GM19372 (cell line): Measurements from ENCODE around the gene DCAF11.
A peak's percentile ranks its signal among the peaks of the same experiment; 100 is the strongest.

Source experiments
- ATAC-seq: cut with Tn5 transposase; IDR thresholded peaks from one replicate; pipeline ENCODE4 v1.9.1; 2021; ENCODE audit warnings: mild to moderate bottlenecking, low read depth, moderate library complexity; ENCODE audit not compliant: unreplicated experiment

DCAF11 gene

GRCh38 chr14:24114532-24115421, at the start of gene DCAF11, which contains the start of gene NRL:
DCAF11 (plus strand) TSS chr14:24114777; CDS start chr14:24115595, 818 bp downstream.
NRL (minus strand) TSS chr14:24114949; CDS start chr14:24082848, 32,101 bp downstream.
- peak; percentile 78 for ATAC-seq

DNA sequence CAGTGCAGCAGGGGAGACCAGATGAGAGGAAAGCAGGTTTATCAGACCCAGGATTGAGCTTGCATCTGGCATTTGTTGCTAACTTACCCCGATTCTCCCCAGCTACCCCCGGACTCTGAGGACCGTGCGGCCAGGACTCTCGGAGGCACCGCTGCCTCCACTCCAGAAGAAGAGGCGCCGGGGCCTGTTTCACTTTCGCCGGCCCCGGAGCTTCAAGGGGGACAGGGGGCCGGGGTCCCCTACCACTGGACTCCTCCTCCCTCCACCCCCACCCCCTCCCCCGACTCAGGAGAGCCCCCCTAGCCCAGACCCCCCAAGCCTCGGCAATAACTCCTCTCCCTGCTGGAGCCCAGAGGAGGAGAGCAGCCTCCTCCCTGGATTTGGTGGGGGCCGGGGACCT, 49.7 kb upstream of the DCAF11 start:
- no peak for ATAC-seq

GRCh38 chr14:24065408-24065807, 49.2 kb upstream of the DCAF11 start:
- no peak for ATAC-seq

DNA sequence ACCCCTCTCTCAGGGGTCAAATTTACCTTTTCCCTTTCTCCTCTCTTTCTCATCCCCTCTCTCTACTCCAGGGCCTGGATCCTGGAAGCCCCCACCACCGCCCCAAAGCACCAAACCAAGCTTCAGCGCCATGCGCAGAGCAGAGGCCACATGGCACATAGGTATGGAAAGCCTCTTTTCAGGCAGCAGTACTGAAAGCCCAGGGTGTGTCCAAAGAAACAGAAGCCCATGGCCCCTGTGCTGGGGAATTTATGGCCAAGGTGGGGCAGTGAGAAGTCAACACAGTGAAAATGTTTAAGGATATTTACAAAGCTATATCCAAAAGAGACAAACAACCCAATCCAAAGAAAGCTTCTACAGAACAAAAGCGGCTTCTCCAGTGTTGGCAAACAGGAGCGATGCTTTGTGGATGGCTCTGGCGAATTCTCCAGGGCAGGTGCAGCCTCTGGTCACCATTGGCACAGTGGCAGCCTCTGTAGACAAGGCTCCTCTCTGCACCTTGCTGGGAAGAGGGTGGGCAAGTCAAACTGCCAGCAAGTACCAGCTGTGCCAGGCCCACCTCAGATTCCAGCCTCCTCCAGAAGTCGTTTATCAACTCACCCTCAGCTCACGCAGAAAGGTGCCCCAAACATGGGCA, 48.0 kb upstream of the DCAF11 start:
- ATAC-seq: no peak

DNA sequence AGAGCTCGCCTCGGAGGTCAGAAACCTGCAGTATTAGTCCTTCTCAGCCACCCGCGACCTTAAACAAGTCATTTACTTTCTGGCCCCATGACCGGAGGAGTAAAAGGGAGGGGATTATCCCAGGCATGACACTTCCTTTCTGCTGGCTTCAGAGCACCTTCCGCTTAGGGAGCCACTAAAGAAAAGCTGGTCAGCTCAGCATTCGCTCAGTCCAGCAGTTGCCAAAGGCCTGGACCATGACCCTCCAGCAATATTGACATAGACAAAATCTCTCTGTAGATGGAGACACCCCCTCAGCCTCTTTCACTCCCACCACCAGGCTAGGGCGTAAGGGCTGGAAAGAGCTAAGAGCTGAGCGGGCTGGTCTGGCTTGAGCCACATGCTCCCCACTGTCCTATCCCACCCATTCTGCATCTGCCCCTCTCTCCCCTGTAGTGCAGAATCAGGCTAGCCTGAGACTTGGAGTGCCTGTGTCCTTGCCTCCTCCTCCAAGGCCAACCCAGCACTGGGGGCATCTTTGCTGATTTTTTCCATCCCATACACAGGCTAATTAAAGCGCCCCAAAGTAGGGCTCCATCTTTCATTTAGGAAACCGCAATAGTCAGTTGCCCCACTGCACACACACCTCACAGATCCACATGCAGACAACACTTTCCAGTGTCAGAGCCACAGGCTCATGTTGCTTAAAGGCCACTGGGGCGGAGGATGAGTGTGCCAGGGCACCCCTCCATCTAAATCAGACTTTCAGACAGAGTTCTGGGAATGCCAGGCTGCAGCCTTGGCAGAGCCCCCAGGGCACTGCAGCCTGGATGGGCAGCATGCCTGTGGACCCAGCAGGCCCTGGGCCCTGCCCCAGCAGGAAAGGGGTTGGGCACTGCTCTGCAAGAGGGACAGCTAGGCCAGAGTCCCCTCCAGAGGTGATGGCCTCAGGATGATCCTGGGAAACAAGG, 47.2 kb upstream of the DCAF11 start:
- no peak for ATAC-seq

DNA sequence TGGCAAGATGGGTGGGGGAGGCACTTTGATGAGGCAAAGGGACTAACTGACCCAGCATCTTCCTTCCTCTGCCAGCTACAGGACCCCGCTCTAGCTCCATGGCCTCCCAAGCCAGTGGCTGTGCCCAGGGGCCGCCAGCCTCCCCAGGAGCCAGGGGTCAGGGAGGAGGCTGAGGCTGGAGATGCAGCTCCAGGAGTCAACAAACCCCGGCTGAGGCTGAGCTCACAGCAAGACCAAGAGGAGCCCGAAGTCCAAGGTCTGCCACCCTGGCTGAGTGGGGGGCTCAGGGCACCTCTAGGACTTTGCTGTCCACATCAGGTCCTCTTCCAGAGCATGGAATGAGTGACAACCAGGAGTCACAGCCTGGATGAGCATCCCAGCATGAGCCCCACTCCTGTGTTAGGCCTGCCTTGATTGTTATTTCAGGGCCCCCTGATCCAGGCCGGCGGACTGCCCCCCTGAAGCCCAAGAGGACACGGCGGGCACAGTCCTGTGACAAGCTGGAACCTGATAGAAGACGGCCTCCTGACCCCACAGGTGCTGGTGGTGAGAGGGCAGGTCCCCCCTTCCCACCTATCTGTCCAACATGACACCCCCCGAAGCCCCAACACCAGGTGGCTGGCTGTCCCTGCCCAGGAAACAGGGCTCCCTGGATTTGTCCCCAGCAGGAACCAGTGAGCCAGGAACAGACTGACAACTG, 45.7 kb upstream of the DCAF11 start:
- ATAC-seq: no peak

DNA sequence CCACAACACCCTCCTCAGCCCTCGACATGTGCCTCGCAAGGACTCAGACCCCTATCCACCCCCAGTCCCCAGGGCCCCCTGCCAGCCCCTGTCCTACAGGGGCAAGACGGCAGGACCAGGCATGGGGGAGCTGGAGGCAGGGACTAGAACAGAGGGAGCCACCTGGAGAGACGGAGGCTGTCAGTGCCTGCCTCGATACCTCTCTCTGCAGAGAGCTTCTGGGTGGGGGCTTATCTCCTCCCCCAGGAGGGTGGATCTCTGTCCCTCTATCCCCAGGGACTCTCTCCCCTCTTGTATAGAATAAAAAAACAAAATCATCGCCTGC, 45.2 kb upstream of the DCAF11 start:
- ATAC-seq: no peak

DNA sequence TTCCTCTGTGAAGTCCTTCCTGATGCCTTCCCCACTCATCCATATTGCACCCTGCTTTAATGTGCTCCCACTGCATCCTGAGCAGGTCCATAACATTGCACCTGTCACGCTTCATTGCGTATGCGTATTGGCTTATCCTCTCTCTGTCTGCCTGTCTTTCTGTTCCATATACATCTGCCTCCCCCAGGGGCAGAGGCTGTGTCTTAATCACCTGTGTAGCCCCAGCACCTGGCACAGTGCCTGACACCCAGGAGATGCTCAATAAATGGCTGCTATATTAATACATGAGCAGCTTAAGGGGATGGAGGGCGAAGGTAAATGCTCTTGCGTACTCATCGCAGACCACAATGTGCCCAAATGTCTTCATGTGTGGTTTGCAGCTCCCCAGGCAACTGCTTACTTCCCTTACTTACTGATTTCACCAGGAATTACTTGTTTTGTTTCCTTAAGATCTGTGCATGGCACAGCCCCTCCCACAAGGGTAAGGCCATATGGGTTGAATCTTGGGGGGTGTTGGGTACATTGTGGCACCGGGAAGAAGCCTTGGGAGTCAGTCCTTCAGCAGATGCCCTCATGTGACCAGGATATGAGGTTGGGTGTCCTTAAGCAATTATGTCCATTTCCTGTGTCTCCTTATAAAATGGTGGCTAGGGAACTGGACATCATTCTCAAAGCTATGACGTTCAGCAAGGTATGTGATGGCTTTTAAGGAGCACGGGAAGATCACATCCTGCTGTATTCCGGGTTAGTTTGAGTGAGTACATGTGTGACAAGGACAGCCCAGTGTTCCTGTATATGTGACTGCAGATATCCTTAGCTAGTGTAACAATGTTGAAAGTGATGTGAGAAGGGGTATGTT, 44.1 kb upstream of the DCAF11 start:
- no peak for ATAC-seq

- no peak for ATAC-seq
Observed at GRCh38 chr14:24071144-24071697, 43.4 kb upstream of the DCAF11 start, which contains the start of gene CPNE6. CPNE6 (plus strand) TSS chr14:24071562; CDS start chr14:24072937, 1,375 bp downstream.

- ATAC-seq: no peak
Observed at GRCh38 chr14:24071836-24072430, 42.6 kb upstream of the DCAF11 start.

DNA sequence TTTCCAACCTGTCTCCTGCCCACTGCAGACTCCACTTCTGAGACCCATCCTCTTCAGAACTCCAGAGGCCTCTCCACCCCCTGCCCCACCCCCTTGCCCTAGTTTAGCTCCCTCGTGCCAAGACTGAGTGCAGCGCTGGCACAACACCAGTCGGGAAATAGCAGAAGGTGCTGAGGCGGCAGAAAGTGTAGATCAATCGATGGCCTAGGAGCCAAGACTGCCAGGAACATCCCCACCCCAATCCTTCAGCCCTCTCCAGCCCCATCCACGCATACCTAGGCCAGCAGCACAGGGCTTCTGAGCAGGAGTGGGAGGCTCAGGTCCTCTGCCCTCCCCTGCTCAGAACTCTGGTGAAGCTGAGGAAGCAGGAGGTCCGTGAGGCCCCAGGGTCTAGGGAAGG, 42.1 kb upstream of the DCAF11 start:
- ATAC-seq: no peak

DNA sequence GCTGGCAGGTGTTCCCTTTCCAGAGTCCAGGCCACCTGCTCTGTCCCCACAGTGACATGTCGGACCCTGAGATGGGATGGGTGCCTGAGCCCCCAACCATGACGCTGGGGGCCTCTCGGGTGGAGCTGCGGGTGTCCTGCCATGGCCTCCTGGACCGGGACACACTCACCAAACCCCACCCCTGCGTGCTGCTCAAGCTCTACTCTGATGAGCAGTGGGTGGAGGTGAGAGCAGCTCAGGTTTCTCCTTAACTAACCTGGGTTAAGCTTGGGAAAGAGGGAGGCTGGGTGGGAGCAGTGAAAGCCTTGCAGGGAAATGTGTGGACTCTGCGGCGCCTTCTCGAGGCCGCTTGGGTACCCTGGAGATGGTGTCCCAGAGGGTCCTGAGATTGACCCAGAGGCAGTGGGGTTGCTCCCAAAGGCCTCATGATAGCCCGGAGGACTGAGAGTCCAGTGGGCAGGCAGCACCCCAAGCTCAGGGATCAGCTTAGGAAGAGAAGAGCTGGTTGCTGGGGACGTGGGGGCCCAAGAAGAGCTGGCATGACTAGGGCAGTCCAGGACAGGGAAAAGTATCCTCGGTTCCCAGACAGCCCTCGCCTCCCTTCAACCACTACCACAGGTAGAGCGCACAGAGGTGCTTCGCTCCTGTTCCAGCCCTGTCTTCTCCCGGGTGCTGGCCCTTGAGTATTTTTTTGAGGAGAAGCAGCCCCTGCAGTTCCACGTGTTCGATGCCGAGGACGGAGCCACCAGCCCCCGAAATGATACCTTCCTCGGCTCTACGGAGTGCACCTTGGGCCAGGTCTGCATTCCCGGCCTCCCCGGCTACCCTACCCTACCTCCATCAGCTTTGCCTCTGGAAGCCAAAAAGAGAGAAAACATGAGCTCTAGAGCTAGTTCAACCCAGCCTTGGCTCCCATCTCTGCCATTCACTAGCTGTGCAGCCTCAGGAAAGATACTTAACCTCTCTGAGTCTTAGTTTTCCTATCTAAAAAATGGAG, 41.4 kb upstream of the DCAF11 start:
- ATAC-seq: no peak

DNA sequence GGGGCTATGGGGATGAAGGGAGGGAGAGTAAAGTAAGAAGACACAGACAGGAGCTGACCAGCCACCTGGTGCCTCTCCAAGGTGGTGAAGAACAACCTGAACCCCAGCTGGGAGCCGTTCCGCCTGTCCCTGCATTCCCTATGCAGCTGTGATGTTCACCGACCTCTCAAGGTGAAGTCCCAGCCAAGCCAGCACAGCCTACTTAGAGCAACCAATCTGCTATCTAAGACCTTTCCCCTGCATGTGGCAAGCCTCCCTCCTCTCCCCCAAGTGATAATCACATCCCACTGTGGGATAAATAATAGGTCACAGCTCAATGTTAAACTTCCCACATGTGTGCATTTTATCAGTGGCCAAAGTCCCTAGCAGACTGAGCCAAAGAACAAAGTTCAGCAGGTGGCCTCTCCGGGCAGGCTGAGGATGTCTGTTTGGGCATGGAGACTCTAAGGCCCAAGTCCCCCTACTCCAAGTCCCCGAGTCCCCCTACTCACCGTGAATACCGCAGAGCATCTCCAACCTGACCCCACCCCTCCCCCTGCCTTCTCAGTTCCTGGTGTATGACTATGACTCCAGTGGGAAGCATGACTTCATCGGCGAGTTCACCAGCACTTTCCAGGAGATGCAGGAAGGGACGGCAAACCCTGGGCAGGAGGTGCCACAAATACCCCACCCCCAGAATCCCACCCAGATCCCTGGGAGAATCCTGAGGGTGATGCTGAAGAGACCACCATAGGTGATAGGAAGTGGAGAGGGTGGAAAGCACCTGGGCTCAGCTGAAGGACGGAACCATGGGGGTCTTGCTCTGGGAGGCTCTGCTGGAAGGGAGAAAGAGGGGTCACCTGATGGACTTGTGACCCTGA, 39.7 kb upstream of the DCAF11 start:
- ATAC-seq: no peak

- ATAC-seq: no peak
Observed at GRCh38 chr14:24075485-24076301, 38.9 kb upstream of the DCAF11 start.

DNA sequence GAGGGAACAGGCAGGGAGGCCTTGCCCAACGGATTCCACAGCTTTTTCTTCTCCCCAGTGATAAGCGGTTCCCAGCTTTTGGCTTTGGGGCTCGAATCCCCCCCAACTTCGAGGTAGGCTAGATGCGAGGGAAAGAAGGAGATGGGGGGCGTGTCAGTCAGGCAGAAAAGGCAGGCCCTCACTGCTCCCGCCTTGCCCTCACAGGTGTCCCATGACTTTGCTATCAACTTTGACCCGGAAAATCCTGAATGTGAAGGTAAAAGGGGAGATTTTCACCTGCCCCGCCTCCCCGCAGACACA, 38.3 kb upstream of the DCAF11 start:
- ATAC-seq: no peak

GRCh38 chr14:24077086-24077485, 37.5 kb upstream of the DCAF11 start:
- ATAC-seq: no peak
